A673 (cell line): ENCODE measurements around the gene PTBP1.

Experiments
- CTCF ChIP-seq: fragments of 300-800, 200-600 bp; sonication (generic); conservative IDR thresholded peaks from 2 replicates; pipeline ENCODE4 v1.5.1; 2017; ENCODE audit warnings: low read depth, mild to moderate bottlenecking, antibody characterized with exemption, low read length, moderate library complexity, mixed read lengths
- EZH2 ChIP-seq: fragments of 200-600 bp; sonication (generic); IDR thresholded peaks from 2 replicates; pipeline ENCODE4 v1.6.1; 2017; ENCODE audit warnings: borderline replicate concordance, low read depth, mild to moderate bottlenecking, mixed read lengths, antibody characterized with exemption, low read length; ENCODE audit not compliant: poor library complexity, severe bottlenecking

GRCh38 chr19:750640-751423 is 46.4 kb upstream of the PTBP1 start, which contains the start of gene MISP:
- TF ChIP-seq EZH2, result no peak
- TF ChIP-seq CTCF, result no peak
